Skeletal muscle tissue (tissue), 4 donors: ENCODE results near the gene JARID2. TPM values are rescaled to one million over a fixed set of nuclear protein-coding genes. Genes with fewer than 3 reads are reported as not detected.
"Not testable (repeated sequence)": the region's sequence is repeated elsewhere in the genome, so short reads cannot be mapped to it uniquely, and the experiment has no call there.

ENCODE experiments used
- H3K27ac ChIP-seq: one replicate; pipeline ENCODE4 v1.7.0; 2013; ENCODE audit warnings: mild to moderate bottlenecking, low read depth, low read length, inconsistent platforms
- H3K27me3 ChIP-seq, 3 donors: one replicate each; pipeline ENCODE4 v1.7.0; 2013; ENCODE audit warnings: low read length in 3 of 3; ENCODE audit not compliant: control insufficient read depth in 3 of 3, insufficient read depth in 3 of 3
- H3K36me3 ChIP-seq, 3 donors: one replicate each; pipeline ENCODE4 v1.7.0; 2013; ENCODE audit warnings: low read length in 3 of 3; ENCODE audit not compliant: control insufficient read depth in 3 of 3, insufficient read depth in 3 of 3
- H3K4me1 ChIP-seq, 3 donors: one replicate each; pipeline ENCODE4 v1.7.0; 2013; ENCODE audit warnings: low read length in 3 of 3, mild to moderate bottlenecking in 3 of 3; ENCODE audit not compliant: control insufficient read depth in 3 of 3, insufficient read depth in 3 of 3
- H3K4me3 ChIP-seq, 3 donors: one replicate each; pipeline ENCODE4 v1.7.0; 2013; ENCODE audit warnings: low read length in 3 of 3
- H3K9ac ChIP-seq, 3 donors: one replicate each; pipeline ENCODE4 v1.7.0; 2013; ENCODE audit warnings: low read length in 3 of 3, mild to moderate bottlenecking in 3 of 3, moderate library complexity in 2 of 3, low read depth in 1 of 3
- H3K9me3 ChIP-seq, 3 donors: one replicate each; pipeline ENCODE4 v1.7.0; 2013; ENCODE audit warnings: low read length in 3 of 3; ENCODE audit not compliant: control insufficient read depth in 3 of 3
- total RNA-seq: library from RNA; depleted of rRNA; stranded (reverse); fragments of >200 nt; gene quantifications from one replicate; pipeline ENCODE4 v1.2.3, GENCODE V29; 2014
- donor health status: Osteomylitis.

The JARID2 gene
- total RNA-seq, 1 donor from 2014 or later, result 12.0 TPM

DNA sequence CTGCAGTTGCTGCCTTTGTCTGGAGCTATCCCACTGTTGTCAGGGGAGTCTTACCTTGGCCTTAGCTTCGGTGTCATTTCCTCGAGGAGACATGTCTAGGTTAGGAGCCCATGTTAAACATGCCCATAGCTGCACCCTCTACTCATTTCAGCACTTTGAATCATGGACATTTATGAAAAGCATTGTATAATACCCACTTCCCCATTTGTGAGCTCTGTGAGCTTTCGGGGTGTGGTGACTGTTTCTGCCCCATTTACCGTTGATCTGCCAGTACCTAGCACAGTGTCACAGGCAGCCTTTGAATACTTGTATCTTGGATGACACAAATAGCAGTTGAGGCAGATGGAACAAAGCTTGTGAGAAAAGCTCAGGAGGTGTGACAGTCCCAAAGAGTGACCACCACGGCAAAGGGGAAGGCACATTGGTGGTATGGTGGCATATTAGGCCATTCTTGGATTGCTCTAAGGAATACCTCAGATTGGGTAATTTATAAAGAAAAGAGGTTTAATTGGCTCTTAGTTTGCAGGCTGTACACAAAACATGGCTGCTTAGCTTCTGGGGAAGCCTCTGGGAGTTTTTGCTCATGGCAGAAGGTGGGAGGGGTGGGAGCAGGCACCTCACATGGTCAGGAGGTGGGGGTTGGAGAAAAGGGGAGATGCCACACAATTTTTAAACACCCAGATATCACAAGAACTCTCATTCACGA is 42.0 kb downstream of the JARID2 start:
- H3K9ac ChIP-seq, result no peak overlapping the region
- peaks cover 22 to 27% (median 23%) of the 10 kb centered on the region in 3 donors for H3K4me1 ChIP-seq
- no peak overlapping the region for H3K4me3 ChIP-seq

DNA sequence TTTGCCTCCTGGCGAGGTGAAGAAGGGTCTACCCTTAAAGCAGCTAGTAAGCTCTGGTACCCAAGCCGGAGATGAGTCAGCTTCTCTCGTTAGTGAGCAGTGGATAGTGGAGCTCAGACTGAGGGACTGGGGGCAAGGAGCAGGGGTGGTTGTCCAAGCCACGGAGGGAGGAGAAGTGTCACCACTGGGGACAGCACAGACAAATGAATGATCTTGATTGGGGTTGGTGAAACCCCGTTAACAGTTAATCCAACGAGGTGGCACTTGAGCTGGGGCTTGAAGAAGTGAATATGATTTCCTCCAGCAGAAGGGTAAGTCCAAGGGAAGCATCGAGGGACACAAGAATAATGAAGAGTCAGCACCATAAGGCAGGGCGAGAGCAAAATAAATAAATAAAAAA is 43.0 kb downstream of the JARID2 start:
- no peaks in the 10 kb centered on the region for H3K36me3 ChIP-seq
- no peak overlapping the region for H3K4me3 ChIP-seq
- H3K4me1 ChIP-seq, result peaks cover 30 to 32% (median 31%) of the 10 kb centered on the region in 3 donors
- H3K27me3 ChIP-seq, result no peaks in the 10 kb centered on the region
- H3K27ac ChIP-seq, result no peak overlapping the region
- no peak overlapping the region for H3K9ac ChIP-seq
- no peaks in the 10 kb centered on the region for H3K9me3 ChIP-seq

More for the DNA sequence above, 42.0 kb downstream of the JARID2 start:
- H3K9me3 ChIP-seq, result no peaks in the 10 kb centered on the region
- no peaks in the 10 kb centered on the region for H3K36me3 ChIP-seq
- no peak overlapping the region for H3K27ac ChIP-seq
- no peaks in the 10 kb centered on the region for H3K27me3 ChIP-seq

DNA sequence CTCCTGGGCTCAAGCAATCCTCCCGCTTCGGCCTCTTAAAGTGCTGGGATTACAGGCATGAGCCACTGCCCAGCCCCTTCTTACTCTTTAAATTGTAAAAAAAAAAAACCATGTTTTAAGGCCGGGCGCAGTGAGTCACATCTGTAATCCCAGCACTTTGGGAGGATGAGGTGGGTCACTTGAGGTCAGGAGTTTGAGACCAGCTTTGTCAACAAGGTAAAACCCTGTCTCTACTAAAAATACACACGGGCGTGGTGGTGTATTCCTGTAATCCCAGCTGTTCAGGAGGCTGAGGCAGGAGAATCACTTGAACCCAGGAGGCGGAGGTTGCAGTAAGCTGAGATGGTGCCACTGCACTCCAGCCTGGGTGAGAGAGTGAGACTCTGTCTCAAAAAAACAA is 43.6 kb downstream of the JARID2 start:
- H3K9me3 ChIP-seq, H3K4me3 ChIP-seq, H3K27me3 ChIP-seq, H3K9ac ChIP-seq, H3K36me3 ChIP-seq, H3K27ac ChIP-seq: not testable (repeated sequence)
- H3K4me1 ChIP-seq, result peaks cover 32 to 37% (median 33%) of the 10 kb centered on the region in 3 donors

DNA sequence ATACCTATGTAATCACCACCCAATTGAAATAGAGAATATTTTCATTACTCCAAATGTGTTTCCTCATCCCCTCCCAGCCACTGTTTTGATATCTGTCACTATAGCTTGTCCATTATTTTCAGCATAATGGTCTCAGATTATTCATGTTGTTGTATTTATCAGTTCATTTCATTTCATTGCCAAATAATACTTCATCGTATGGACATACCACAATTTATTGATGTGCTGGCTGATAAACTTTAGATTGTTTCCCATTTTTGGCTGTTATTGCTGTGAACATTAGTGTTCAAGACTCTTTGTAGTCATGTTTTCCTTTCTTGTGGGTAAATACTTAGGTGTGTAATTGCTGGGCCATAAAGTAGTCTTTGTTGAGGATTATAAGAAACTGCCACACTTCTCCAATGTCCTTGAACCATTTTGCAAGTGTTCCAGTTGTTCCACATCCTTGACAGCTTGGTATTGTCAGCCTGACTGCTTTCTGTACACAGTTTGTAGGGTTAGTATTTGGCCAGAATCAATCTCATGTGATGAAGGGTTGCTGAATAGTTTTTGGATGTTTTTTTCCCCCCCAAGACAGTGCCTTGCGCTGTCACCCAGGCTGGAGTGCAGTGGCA is 44.3 kb downstream of the JARID2 start:
- Histone ChIP-seq H3K9ac (no peak overlapping the region), H3K27ac (no peak overlapping the region), H3K9me3 (no peaks in the 10 kb centered on the region), H3K27me3 (no peaks in the 10 kb centered on the region), H3K4me3 (no peak overlapping the region), H3K4me1 (peaks cover 31 to 38% (median 32%) of the 10 kb centered on the region in 3 donors), H3K36me3 (no peaks in the 10 kb centered on the region)

DNA sequence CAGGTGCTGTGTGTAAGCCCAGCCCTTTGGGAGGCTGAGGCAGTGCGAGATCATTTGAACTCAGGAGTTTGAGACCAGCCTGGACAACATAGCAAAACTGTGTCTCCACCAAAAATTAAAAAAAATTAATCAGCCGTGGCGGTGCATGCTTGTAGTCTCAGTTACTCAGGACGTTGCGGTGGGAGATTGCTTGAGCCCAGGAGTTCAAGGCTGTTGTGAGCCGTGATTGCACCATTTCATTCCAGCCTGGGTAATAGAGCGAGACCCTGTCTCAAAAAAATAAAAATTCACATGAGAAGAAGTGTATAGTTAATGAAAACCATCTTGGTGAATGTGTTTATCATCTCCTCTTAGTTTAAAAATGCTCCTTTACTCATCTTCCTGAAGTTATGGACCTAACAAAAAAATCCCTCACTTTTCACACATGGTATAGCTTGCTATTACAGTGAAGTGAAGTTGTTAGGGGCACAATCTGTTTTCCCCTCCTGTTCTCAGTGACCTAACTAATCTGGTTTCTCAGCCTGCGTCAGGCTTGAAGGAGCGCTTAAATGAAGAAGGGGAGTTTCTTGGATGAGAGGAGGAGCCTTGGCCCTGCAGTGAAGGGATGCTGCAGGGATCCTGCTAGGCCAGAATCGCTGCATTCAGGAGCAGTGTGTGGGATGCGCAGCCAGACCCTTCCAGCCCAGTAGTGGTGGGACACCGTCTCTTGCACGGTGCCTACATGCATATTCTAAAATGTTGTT is 45.3 kb downstream of the JARID2 start:
- Histone ChIP-seq H3K4me1 (peaks cover 32 to 35% (median 34%) of the 10 kb centered on the region in 3 donors), H3K27ac (no peak overlapping the region)

DNA sequence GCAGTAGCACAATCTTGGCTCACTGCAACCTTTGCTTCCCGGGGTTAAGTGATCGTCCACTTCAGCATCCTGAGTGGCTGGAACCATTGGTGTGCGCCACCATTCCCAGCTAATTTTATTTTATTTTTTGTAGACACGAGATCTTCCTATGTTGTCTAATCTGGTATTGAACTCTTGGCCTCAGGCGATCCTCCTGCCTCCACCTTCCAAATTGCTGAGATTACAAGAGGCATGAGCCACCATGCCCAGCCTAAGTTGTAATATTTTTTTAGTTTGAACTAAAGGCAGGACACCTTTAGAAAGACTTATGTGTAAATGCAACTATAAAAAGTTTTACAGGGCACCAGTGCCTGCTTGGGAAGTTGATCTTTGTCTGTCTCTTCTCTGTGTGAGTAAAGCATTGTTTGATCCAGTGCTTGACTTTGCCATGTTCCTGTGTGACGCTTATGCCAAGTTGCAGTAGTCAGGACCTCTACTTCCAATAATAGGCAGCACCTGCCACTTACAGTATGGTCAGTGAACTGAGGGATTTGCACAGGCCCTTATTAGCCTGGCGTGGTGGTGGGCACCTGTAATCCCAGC is 46.9 kb downstream of the JARID2 start:
- no peaks in the 10 kb centered on the region for H3K27me3 ChIP-seq
- no peak overlapping the region for H3K27ac ChIP-seq
- H3K4me1 ChIP-seq, result peaks cover 31 to 35% (median 32%) of the 10 kb centered on the region in 3 donors
- H3K9me3 ChIP-seq, result no peaks in the 10 kb centered on the region
- no peak overlapping the region for H3K4me3 ChIP-seq
- H3K9ac ChIP-seq, result no peak overlapping the region
- H3K36me3 ChIP-seq, result no peaks in the 10 kb centered on the region

More for the DNA sequence above, 45.3 kb downstream of the JARID2 start:
- no peak overlapping the region for H3K4me3 ChIP-seq
- H3K9ac ChIP-seq, result no peak overlapping the region
- no peaks in the 10 kb centered on the region for H3K36me3 ChIP-seq
- H3K27me3 ChIP-seq, result no peaks in the 10 kb centered on the region
- no peaks in the 10 kb centered on the region for H3K9me3 ChIP-seq

DNA sequence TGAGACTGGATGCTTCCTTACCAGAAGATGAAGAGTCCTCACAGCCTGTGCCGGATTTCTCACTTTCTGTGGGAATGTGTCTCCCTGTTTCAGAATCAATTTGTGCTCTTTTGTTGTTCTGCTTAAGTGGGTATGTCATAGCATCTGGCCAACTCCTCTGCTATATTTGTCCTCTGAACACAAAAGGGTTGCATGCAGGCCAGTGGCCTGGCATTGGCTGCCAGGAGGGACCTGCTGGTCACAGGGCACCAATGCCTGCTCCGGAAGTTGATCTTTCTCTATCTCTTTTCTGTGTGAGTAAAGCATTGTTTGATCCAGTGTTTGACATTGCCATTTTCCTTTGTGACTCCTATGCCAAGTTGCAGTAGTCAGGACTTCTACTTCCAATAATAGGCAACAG is 47.8 kb downstream of the JARID2 start:
- Histone ChIP-seq H3K4me3 (no peak overlapping the region), H3K27me3 (no peaks in the 10 kb centered on the region), H3K27ac (no peak overlapping the region), H3K36me3 (no peaks in the 10 kb centered on the region), H3K4me1 (peaks cover 25 to 27% (median 26%) of the 10 kb centered on the region in 3 donors), H3K9ac (no peak overlapping the region), H3K9me3 (no peaks in the 10 kb centered on the region)

DNA sequence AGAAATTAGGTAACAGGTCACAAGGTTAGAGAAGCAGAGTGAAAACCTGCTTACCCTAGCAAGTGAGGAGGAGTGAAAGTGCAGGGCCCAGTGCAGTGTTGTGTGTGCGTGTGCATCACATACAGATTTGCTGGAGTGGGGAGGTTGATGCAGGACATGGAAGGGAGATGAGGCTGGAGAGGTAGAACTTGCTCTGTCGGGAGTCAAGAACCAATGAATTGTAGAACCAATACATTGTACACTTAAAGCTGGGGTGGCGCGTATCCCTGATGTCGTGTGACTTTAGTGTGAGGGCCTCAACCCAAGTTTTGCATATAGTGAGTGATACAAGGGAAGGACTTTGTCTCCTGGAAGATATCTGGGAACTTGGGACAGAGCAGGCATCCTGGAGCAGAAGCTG is 48.6 kb downstream of the JARID2 start:
- H3K27ac ChIP-seq, result no peak overlapping the region
- no peak overlapping the region for H3K4me3 ChIP-seq
- H3K4me1 ChIP-seq, result peaks cover 25 to 27% (median 26%) of the 10 kb centered on the region in 3 donors
- H3K36me3 ChIP-seq, result no peaks in the 10 kb centered on the region
- H3K27me3 ChIP-seq, result no peaks in the 10 kb centered on the region
- no peak overlapping the region for H3K9ac ChIP-seq
- no peaks in the 10 kb centered on the region for H3K9me3 ChIP-seq

DNA sequence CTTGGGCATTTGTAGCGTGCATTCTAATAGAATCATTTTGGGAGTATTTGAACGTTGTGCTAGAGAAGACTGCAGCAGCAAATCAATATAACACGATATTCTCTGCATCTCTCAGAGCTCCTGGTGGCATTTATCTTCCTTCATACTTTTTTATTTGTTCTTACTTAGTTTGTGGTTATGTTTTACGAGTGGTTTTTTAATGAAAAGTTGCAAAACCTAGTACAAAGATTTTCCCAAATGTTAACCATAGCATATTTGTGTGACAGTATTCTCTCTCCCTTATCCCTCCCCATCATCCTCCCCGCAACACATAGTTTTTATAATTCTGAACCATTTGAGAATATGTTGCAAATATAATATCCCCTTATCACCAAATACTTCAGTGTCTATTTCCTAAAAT is 50.4 kb downstream of the JARID2 start:
- Histone ChIP-seq H3K9ac (no peak overlapping the region), H3K27me3 (no peaks in the 10 kb centered on the region), H3K4me3 (no peak overlapping the region), H3K27ac (no peak overlapping the region), H3K9me3 (no peaks in the 10 kb centered on the region), H3K36me3 (no peaks in the 10 kb centered on the region), H3K4me1 (peaks cover 32 to 38% (median 36%) of the 10 kb centered on the region in 3 donors)
